ENCODE measurements around the gene QARS1. TPM values are rescaled to one million over a fixed set of nuclear protein-coding genes. Genes with fewer than 3 reads are reported as not detected.

Gene QARS1
- total and polyA plus RNA-seq, 11 donors = 145 to 221 (median 194) TPM

DNA sequence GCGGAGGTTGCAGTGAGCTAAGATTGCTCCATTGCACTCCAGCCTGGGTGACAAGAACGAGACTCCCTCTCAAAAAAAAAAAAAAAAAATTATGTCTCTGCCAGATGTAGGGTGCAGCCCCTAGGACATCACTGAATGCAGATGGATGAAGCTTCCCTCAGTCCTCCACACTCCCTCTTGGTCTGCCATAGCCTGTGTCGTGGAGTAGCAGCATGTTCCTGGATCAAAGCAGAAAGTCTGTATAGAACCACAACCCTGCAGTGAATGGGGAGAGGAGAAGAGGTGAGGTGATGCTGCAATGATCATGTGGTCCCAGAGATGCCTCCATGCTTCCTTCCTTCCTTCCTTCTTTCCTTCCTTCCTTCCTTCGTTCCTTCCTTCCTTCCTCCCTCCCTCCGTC lies 43.6 kb upstream of the QARS1 start:
- WGBS, 4 donors = 74 to 82% (median 77%) methylated on average over 5 of the region's 5 CpGs
- H3K27ac ChIP-seq = no peak overlapping the region
- ATAC-seq = no peak
- intact Hi-C loops (cut with DNase I) = no loop called here
- H3K27me3 ChIP-seq = no peaks in the 10 kb centered on the region
- H3K9me3 ChIP-seq = no peaks in the 10 kb centered on the region
- TF ChIP-seq POLR2A (IDR thresholded peaks at IDR 0.05) (no peak), CTCF (IDR thresholded peaks at IDR 0.05) (no peak)
- no peaks in the 10 kb centered on the region for H3K4me1 ChIP-seq
- no peaks in the 10 kb centered on the region for H3K36me3 ChIP-seq
- H3K4me3 ChIP-seq = no peak overlapping the region
- DNase-seq = no peak

- ATAC-seq = no peak
- Histone ChIP-seq H3K36me3 (no peaks in the 10 kb centered on the region), H3K27me3 (no peaks in the 10 kb centered on the region), H3K9me3 (peaks cover 0 to 4% (median 0%) of the 10 kb centered on the region in 12 donors), H3K27ac (no peak overlapping the region), H3K4me3 (no peak overlapping the region), H3K4me1 (no peaks in the 10 kb centered on the region)
- DNase-seq = no peak
- 56 to 76% (median 68%) methylated on average over 3 of the region's 3 CpGs for WGBS, 4 donors
- intact Hi-C loops (cut with DNase I) = no loop called here
- TF ChIP-seq CTCF (IDR thresholded peaks at IDR 0.05) = no peak
- TF ChIP-seq POLR2A (IDR thresholded peaks at IDR 0.05) = no peak
Observed at GRCh38 chr3:49140080-49140479, 35.5 kb upstream of the QARS1 start.

DNA sequence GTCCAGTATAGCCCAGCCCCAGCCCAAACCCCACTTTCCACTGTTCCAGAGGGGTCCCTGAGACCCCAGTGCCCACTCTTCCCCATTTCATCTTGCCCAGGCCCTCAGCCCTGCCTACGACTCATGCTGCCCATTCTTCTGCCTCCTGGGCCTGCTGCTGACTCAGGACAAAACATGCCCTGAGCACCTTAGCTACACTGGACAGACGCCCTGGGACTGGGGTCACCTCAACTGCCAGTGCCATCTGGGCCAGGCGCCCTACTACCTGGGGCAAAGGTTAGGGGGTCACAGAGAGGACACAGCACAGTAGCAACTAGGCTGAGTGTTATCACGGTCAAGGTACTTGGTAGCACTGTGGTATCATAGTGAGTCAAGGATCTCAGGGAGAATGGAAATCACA lies 30.9 kb upstream of the QARS1 start:
- Histone ChIP-seq H3K36me3 (peaks cover 0 to 8% (median 4%) of the 10 kb centered on the region in 9 donors), H3K27me3 (no peaks in the 10 kb centered on the region), H3K4me3 (no peak overlapping the region), H3K4me1 (peaks cover 8 to 31% (median 22%) of the 10 kb centered on the region in 12 donors), H3K27ac (no peak overlapping the region), H3K9me3 (no peaks in the 10 kb centered on the region)
- TF ChIP-seq CTCF (IDR thresholded peaks at IDR 0.05) (no peak), POLR2A (IDR thresholded peaks at IDR 0.05) (no peak)
- intact Hi-C loops (cut with DNase I) = loop anchor here in 1 of 10 donors (10.0 kb wide), 1 partner anchor 539 kb away; the partner anchor contains the start of gene APEH
- DNase-seq (no peak), ATAC-seq (no peak)
- WGBS, 4 donors = 90 to 91% (median 91%) methylated on average over 4 of the region's 4 CpGs

DNA sequence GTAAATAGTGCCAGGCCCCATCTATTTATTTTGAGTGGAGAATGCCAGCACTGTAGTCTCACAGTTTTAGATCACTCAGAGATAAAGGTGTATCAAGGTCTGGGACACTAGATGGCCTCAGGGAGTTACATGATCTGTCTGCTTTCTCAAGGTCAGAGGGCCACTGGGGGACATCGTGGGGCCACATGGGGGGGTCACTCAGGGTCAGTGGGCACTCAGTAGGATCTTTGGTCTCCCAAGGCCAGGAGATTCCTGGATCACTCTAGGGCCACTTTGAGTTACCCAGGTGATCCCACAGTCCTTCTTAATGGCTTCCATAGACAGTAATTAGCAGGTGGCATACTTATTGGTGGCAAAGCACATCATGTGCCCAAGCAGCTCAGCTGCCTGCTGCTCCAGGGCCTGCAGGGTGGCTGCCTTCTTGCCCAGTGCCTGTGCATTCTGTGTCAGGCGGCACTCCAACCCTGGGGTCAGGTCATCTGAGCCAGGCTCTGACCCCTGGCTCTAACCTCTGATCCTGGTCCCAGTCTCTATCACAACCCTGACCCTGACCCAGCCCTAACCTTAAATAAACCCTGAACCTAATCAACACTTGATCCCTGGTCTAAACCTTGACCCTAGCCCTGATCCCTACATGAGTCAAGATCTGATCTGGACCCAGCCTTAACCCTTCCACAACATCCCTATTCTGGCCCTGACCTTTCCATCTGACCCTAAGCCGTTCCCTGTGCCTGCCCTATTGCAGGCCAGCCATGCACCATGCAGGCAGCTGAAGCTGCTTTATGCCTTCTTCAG lies 30.1 kb upstream of the QARS1 start:
- WGBS, 4 donors = 60 to 79% (median 64%) methylated on average over 2 to 3 of the region's 3 CpGs

More for the DNA sequence above, 30.1 kb upstream of the QARS1 start:
- Histone ChIP-seq H3K27ac (peak overlapping the region in 11 of 12 donors; percentile 87 to 99 (median 94)), H3K4me1 (peaks cover 8 to 40% (median 30%) of the 10 kb centered on the region in 12 donors), H3K27me3 (no peaks in the 10 kb centered on the region), H3K9me3 (no peaks in the 10 kb centered on the region), H3K36me3 (peaks cover 0 to 16% (median 13%) of the 10 kb centered on the region in 9 donors), H3K4me3 (peak overlapping the region in 5 of 12 donors; percentile 77 to 90 (median 84))
- intact Hi-C loops (cut with DNase I) = loop anchor here in 3 of 10 donors (5.0 to 10.0 kb wide), 3 partner anchors 33 to 540 kb away; partner anchors contain the start of genes KLHDC8B (in 2 of the 3), APEH (in 1 of the 3) and CCDC71 (in 1 of the 3)
- ATAC-seq (no peak), DNase-seq (no peak)
- TF ChIP-seq POLR2A (IDR thresholded peaks at IDR 0.05) (no peak), CTCF (IDR thresholded peaks at IDR 0.05) (peak in 1 of 12 donors; percentile 15)

Data from heart left ventricle (tissue), 16 donors.